Measurements from ENCODE around the gene BARHL1. TPM values are rescaled to one million over a fixed set of nuclear protein-coding genes. Genes with fewer than 3 reads are reported as not detected.

BARHL1 gene
- total and polyA plus RNA-seq, 2 donors (not counting 3 experiments of a cell fraction or from before 2014, with no cell fraction given), result not detected

DNA sequence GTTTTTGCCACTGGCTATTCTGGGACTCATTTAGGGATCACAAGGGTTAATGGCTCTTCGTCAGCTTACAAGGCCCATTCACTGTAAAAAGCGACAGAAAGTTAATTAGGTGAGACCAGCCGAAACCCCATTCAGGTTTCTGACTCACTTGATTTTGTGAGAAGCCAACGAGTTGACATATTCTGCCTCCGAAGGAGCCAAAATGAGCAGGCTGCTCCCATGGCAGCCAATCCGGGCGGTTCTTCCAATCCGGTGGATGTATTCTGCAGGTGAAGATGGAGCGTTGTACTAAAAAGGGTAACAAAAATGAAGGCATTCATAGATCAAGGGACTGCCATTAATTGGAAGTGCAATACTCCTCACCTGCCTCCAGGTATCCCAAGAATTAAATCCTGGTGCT lies 47.7 kb downstream of the BARHL1 start:
- no peak for FAIRE-seq
- no TSS peak for BruUV-seq (replicated peaks)
- Histone ChIP-seq H3K4me1 (ENCODE audit: control insufficient read depth, extremely low read depth, insufficient read depth, low read length) (no peaks in the 10 kb centered on the region), H3K36me3 (ENCODE audit: control insufficient read depth in 2 of 2, extremely low read depth in 1 of 2, insufficient read depth in 2 of 2, low read length in 2 of 2) (peaks cover 8 to 19% of the 10 kb centered on the region in 2 experiments), H3K9me3 (replicated peaks; ENCODE audit: control insufficient read depth, insufficient read depth, low read length) (no peaks in the 10 kb centered on the region), H3K9me1 (replicated peaks; ENCODE audit: control insufficient read depth, extremely low read depth, insufficient read depth, low read length) (no peaks in the 10 kb centered on the region), H3K9ac (replicated peaks; ENCODE audit: extremely low read depth, insufficient read depth, low read length) (no peak overlapping the region), H3K4me3 (replicated peaks in 1 of 3; ENCODE audit: insufficient read depth in 1 of 3, low read depth in 1 of 3, low read length in 3 of 3) (no peak overlapping the region), H3K79me2 (ENCODE audit: control insufficient read depth, insufficient read depth, low read length) (no peaks in the 10 kb centered on the region), H2AFZ (ENCODE audit: low read depth, low read length) (no peak overlapping the region), H3K27me3 (ENCODE audit: control insufficient read depth in 2 of 2, insufficient read depth in 2 of 2, low read length in 2 of 2) (no peaks in the 10 kb centered on the region), H3K4me2 (ENCODE audit: insufficient read depth, low read length) (no peak overlapping the region), H3K27ac (ENCODE audit: insufficient read depth, low read depth, low read length) (no peak overlapping the region), H4K20me1 (replicated peaks; ENCODE audit: control insufficient read depth, extremely low read depth, insufficient read depth, low read length) (peaks cover 3% of the 10 kb centered on the region)
- intact Hi-C loops (cut with micrococcal nuclease) (no loop called here), dilution Hi-C loops (cut with MboI; ENCODE audit: extremely low pct_ligation_motif_present, low sequenced_read_pairs) (no loop called here)
- CTCF ChIA-PET, result no interaction called here
- TF ChIP-seq GATA2 (IDR thresholded peaks at IDR 0.05; ENCODE audit: insufficient read depth, insufficient read length, low read depth, low read length), result no peak
- TF ChIP-seq, protein P1, sequence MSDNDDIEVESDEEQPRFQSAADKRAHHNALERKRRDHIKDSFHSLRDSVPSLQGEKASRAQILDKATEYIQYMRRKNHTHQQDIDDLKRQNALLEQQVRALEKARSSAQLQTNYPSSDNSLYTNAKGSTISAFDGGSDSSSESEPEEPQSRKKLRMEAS (IDR thresholded peaks at IDR 0.05; ENCODE audit: insufficient read depth, insufficient read length), result no peak
- TF ChIP-seq JUN (IDR thresholded peaks at IDR 0.05; ENCODE audit: borderline replicate concordance, insufficient read depth, insufficient read length, low read depth), result no peak
- no peak for TF ChIP-seq EZH2 (IDR thresholded peaks at IDR 0.05; ENCODE audit: borderline replicate concordance, low read depth, low read length, severe bottlenecking)
- TF ChIP-seq, protein P2, sequence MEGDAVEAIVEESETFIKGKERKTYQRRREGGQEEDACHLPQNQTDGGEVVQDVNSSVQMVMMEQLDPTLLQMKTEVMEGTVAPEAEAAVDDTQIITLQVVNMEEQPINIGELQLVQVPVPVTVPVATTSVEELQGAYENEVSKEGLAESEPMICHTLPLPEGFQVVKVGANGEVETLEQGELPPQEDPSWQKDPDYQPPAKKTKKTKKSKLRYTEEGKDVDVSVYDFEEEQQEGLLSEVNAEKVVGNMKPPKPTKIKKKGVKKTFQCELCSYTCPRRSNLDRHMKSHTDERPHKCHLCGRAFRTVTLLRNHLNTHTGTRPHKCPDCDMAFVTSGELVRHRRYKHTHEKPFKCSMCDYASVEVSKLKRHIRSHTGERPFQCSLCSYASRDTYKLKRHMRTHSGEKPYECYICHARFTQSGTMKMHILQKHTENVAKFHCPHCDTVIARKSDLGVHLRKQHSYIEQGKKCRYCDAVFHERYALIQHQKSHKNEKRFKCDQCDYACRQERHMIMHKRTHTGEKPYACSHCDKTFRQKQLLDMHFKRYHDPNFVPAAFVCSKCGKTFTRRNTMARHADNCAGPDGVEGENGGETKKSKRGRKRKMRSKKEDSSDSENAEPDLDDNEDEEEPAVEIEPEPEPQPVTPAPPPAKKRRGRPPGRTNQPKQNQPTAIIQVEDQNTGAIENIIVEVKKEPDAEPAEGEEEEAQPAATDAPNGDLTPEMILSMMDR (IDR thresholded peaks at IDR 0.05; ENCODE audit: extremely low read depth in 1 of 2, insufficient read depth in 1 of 2, low read depth in 1 of 2, low read length in 2 of 2), result no peak
- TF ChIP-seq POLR2A (IDR thresholded peaks at IDR 0.05; ENCODE audit: low read depth, low read length), result no peak
- no peak for TF ChIP-seq MYC (IDR thresholded peaks at IDR 0.05; ENCODE audit: low read depth, low read length)
- TF ChIP-seq POLR2AphosphoS5 (IDR thresholded peaks at IDR 0.05; ENCODE audit: insufficient read depth, low read depth, low read length), result no peak
- TF ChIP-seq FOS (IDR thresholded peaks at IDR 0.05; ENCODE audit: borderline replicate concordance, insufficient read depth, low read length), result no peak
- POLR2A ChIA-PET, result no interaction called here
- DNase-seq (ENCODE audit: low read depth, low spot score), result no peak

Measured in endothelial cell of umbilical vein (primary cell).